ENCODE measurements around the gene CACFD1.

CACFD1 gene

GRCh38 chr9:133511607-133512006 lies 51.8 kb downstream of the CACFD1 start:
- Histone ChIP-seq H3K9ac (ENCODE audit: low read depth, low read length) (no peak overlapping the region), H3K36me3 (ENCODE audit: control insufficient read depth, insufficient read depth, low read length) (no peaks in the 10 kb centered on the region), H3K4me3 (ENCODE audit: low read depth, low read length) (no peak overlapping the region), H3K27me3 (ENCODE audit: control insufficient read depth, insufficient read depth, low read length) (no peaks in the 10 kb centered on the region), H3K9me3 (ENCODE audit: control insufficient read depth, insufficient read depth, low read length) (no peaks in the 10 kb centered on the region), H3K4me1 (ENCODE audit: control insufficient read depth, insufficient read depth, low read length) (peaks cover 2% of the 10 kb centered on the region)

GRCh38 chr9:133512253-133513213 lies 52.8 kb downstream of the CACFD1 start:
- Histone ChIP-seq H3K4me1 (ENCODE audit: control insufficient read depth, insufficient read depth, low read length) (peaks cover 2% of the 10 kb centered on the region), H3K9ac (ENCODE audit: low read depth, low read length) (no peak overlapping the region), H3K4me3 (ENCODE audit: low read depth, low read length) (no peak overlapping the region), H3K27me3 (ENCODE audit: control insufficient read depth, insufficient read depth, low read length) (no peaks in the 10 kb centered on the region), H3K36me3 (ENCODE audit: control insufficient read depth, insufficient read depth, low read length) (no peaks in the 10 kb centered on the region), H3K9me3 (ENCODE audit: control insufficient read depth, insufficient read depth, low read length) (no peaks in the 10 kb centered on the region)

GRCh38 chr9:133513214-133514100 lies 53.7 kb downstream of the CACFD1 start:
- no peaks in the 10 kb centered on the region for H3K27me3 ChIP-seq (ENCODE audit: control insufficient read depth, insufficient read depth, low read length)
- no peak overlapping the region for H3K9ac ChIP-seq (ENCODE audit: low read depth, low read length)
- H3K9me3 ChIP-seq (ENCODE audit: control insufficient read depth, insufficient read depth, low read length), result no peaks in the 10 kb centered on the region
- H3K4me3 ChIP-seq (ENCODE audit: low read depth, low read length), result no peak overlapping the region
- no peaks in the 10 kb centered on the region for H3K36me3 ChIP-seq (ENCODE audit: control insufficient read depth, insufficient read depth, low read length)
- H3K4me1 ChIP-seq (ENCODE audit: control insufficient read depth, insufficient read depth, low read length), result peaks cover 2% of the 10 kb centered on the region

GRCh38 chr9:133514460-133515239 lies 54.9 kb downstream of the CACFD1 start:
- Histone ChIP-seq H3K27me3 (ENCODE audit: control insufficient read depth, insufficient read depth, low read length) (no peaks in the 10 kb centered on the region), H3K36me3 (ENCODE audit: control insufficient read depth, insufficient read depth, low read length) (no peaks in the 10 kb centered on the region), H3K4me1 (ENCODE audit: control insufficient read depth, insufficient read depth, low read length) (no peaks in the 10 kb centered on the region), H3K4me3 (ENCODE audit: low read depth, low read length) (no peak overlapping the region), H3K9ac (ENCODE audit: low read depth, low read length) (no peak overlapping the region), H3K9me3 (ENCODE audit: control insufficient read depth, insufficient read depth, low read length) (no peaks in the 10 kb centered on the region)

- H3K4me1 ChIP-seq (ENCODE audit: control insufficient read depth, insufficient read depth, low read length), result no peaks in the 10 kb centered on the region
- no peak overlapping the region for H3K9ac ChIP-seq (ENCODE audit: low read depth, low read length)
- no peaks in the 10 kb centered on the region for H3K36me3 ChIP-seq (ENCODE audit: control insufficient read depth, insufficient read depth, low read length)
- no peaks in the 10 kb centered on the region for H3K9me3 ChIP-seq (ENCODE audit: control insufficient read depth, insufficient read depth, low read length)
- no peak overlapping the region for H3K4me3 ChIP-seq (ENCODE audit: low read depth, low read length)
- no peaks in the 10 kb centered on the region for H3K27me3 ChIP-seq (ENCODE audit: control insufficient read depth, insufficient read depth, low read length)
These were observed 55.4 kb downstream of the CACFD1 start for GRCh38 chr9:133515240-133515610.

GRCh38 chr9:133515615-133516255 lies 56.0 kb downstream of the CACFD1 start:
- no peaks in the 10 kb centered on the region for H3K27me3 ChIP-seq (ENCODE audit: control insufficient read depth, insufficient read depth, low read length)
- H3K9me3 ChIP-seq (ENCODE audit: control insufficient read depth, insufficient read depth, low read length), result no peaks in the 10 kb centered on the region
- H3K36me3 ChIP-seq (ENCODE audit: control insufficient read depth, insufficient read depth, low read length), result no peaks in the 10 kb centered on the region
- H3K4me1 ChIP-seq (ENCODE audit: control insufficient read depth, insufficient read depth, low read length), result no peaks in the 10 kb centered on the region
- H3K4me3 ChIP-seq (ENCODE audit: low read depth, low read length), result no peak overlapping the region
- no peak overlapping the region for H3K9ac ChIP-seq (ENCODE audit: low read depth, low read length)

GRCh38 chr9:133516256-133516960 lies 56.6 kb downstream of the CACFD1 start:
- H3K4me3 ChIP-seq (ENCODE audit: low read depth, low read length), result no peak overlapping the region
- H3K27me3 ChIP-seq (ENCODE audit: control insufficient read depth, insufficient read depth, low read length), result no peaks in the 10 kb centered on the region
- H3K36me3 ChIP-seq (ENCODE audit: control insufficient read depth, insufficient read depth, low read length), result no peaks in the 10 kb centered on the region
- no peaks in the 10 kb centered on the region for H3K9me3 ChIP-seq (ENCODE audit: control insufficient read depth, insufficient read depth, low read length)
- no peaks in the 10 kb centered on the region for H3K4me1 ChIP-seq (ENCODE audit: control insufficient read depth, insufficient read depth, low read length)
- H3K9ac ChIP-seq (ENCODE audit: low read depth, low read length), result no peak overlapping the region

GRCh38 chr9:133516961-133517350 lies 57.2 kb downstream of the CACFD1 start:
- no peak overlapping the region for H3K9ac ChIP-seq (ENCODE audit: low read depth, low read length)
- no peaks in the 10 kb centered on the region for H3K9me3 ChIP-seq (ENCODE audit: control insufficient read depth, insufficient read depth, low read length)
- no peaks in the 10 kb centered on the region for H3K36me3 ChIP-seq (ENCODE audit: control insufficient read depth, insufficient read depth, low read length)
- no peaks in the 10 kb centered on the region for H3K4me1 ChIP-seq (ENCODE audit: control insufficient read depth, insufficient read depth, low read length)
- no peak overlapping the region for H3K4me3 ChIP-seq (ENCODE audit: low read depth, low read length)
- no peaks in the 10 kb centered on the region for H3K27me3 ChIP-seq (ENCODE audit: control insufficient read depth, insufficient read depth, low read length)

- H3K27me3 ChIP-seq (ENCODE audit: control insufficient read depth, insufficient read depth, low read length), result no peaks in the 10 kb centered on the region
These were observed 57.9 kb downstream of the CACFD1 start for GRCh38 chr9:133517711-133518110.

GRCh38 chr9:133518200-133518599 lies 58.4 kb downstream of the CACFD1 start:
- Histone ChIP-seq H3K4me3 (ENCODE audit: low read depth, low read length) (no peak overlapping the region), H3K36me3 (ENCODE audit: control insufficient read depth, insufficient read depth, low read length) (no peaks in the 10 kb centered on the region), H3K27me3 (ENCODE audit: control insufficient read depth, insufficient read depth, low read length) (no peaks in the 10 kb centered on the region), H3K4me1 (ENCODE audit: control insufficient read depth, insufficient read depth, low read length) (no peaks in the 10 kb centered on the region), H3K9ac (ENCODE audit: low read depth, low read length) (no peak overlapping the region), H3K9me3 (ENCODE audit: control insufficient read depth, insufficient read depth, low read length) (no peaks in the 10 kb centered on the region)

More at GRCh38 chr9:133517711-133518110, 57.9 kb downstream of the CACFD1 start:
- Histone ChIP-seq H3K36me3 (ENCODE audit: control insufficient read depth, insufficient read depth, low read length) (no peaks in the 10 kb centered on the region), H3K4me1 (ENCODE audit: control insufficient read depth, insufficient read depth, low read length) (no peaks in the 10 kb centered on the region), H3K9ac (ENCODE audit: low read depth, low read length) (no peak overlapping the region), H3K4me3 (ENCODE audit: low read depth, low read length) (no peak overlapping the region), H3K9me3 (ENCODE audit: control insufficient read depth, insufficient read depth, low read length) (no peaks in the 10 kb centered on the region)

Data from iPS-15b (cell line).